OCI-LY7 (cell line): ENCODE data around the gene BPTF.

Source experiments
- EZH2phosphoT487 ChIP-seq: fragments of 200-600 bp; sonication (generic); IDR thresholded peaks from 2 replicates; pipeline ENCODE4 v1.6.1; 2018; ENCODE audit warnings: low read depth, borderline replicate concordance, mild to moderate bottlenecking, mixed run types, antibody characterized with exemption, low read length, moderate library complexity, mixed read lengths
- TF ChIP-seq, protein P1 (sequence below): fragments of 200-600 bp; sonication (generic); conservative IDR thresholded peaks from 2 replicates; pipeline ENCODE4 v1.5.1; 2014; ENCODE audit warnings: mild to moderate bottlenecking, antibody characterized with exemption, low read length, moderate library complexity, mixed read lengths

DNA sequence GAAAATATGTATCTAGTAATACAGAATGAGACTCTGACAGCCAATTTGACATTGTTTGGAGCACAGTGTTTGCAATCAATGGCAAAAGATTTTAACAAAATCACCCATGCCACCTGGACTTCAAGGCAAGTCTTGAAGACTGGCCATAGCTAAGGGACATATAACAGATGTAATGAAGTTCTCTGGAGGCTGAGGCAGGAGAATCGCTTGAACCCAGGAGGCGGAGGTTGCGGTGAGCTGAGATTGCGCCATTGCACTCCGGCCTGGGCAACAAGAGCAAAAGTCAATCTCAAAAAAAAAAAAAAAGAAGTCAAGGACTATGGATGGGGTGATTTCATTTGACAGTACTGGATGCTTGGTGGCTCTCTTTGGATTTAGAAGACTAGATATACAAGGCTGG, 5.6 kb upstream of the BPTF start:
- TF ChIP-seq, protein P1, sequence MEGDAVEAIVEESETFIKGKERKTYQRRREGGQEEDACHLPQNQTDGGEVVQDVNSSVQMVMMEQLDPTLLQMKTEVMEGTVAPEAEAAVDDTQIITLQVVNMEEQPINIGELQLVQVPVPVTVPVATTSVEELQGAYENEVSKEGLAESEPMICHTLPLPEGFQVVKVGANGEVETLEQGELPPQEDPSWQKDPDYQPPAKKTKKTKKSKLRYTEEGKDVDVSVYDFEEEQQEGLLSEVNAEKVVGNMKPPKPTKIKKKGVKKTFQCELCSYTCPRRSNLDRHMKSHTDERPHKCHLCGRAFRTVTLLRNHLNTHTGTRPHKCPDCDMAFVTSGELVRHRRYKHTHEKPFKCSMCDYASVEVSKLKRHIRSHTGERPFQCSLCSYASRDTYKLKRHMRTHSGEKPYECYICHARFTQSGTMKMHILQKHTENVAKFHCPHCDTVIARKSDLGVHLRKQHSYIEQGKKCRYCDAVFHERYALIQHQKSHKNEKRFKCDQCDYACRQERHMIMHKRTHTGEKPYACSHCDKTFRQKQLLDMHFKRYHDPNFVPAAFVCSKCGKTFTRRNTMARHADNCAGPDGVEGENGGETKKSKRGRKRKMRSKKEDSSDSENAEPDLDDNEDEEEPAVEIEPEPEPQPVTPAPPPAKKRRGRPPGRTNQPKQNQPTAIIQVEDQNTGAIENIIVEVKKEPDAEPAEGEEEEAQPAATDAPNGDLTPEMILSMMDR: no peak
- TF ChIP-seq EZH2phosphoT487: no peak
